Lung (tissue), 12 donors: ENCODE data around the gene SLC7A11. TPM values are rescaled to one million over a fixed set of nuclear protein-coding genes. Genes with fewer than 3 reads are reported as not detected.

Experiments used
- ATAC-seq: fragments of 200-7000 bp; cut with Tn5 transposase; one replicate; pipeline ENCODE4 v1.9.1; 2020; ENCODE audit warnings: moderate number of reproducible peaks; ENCODE audit not compliant: insufficient read depth, low FRiP score
- DNase-seq, 3 donors: peaks; one replicate each; pipeline ENCODE4 v3.0.0-alpha.2; 2013 to 2017
- H3K27ac ChIP-seq, 2 donors: one replicate each; pipeline ENCODE4 v1.5.1; 2013; ENCODE audit warnings: mild to moderate bottlenecking in 2 of 2, moderate library complexity in 2 of 2, control low read depth in 1 of 2, inconsistent platforms in 1 of 2, low read depth in 1 of 2, low read length in 1 of 2
- H3K27me3 ChIP-seq, 3 donors: one replicate each; pipeline ENCODE4 v1.5.1; 2013; ENCODE audit warnings: low read length in 2 of 3; ENCODE audit not compliant: control insufficient read depth in 3 of 3, insufficient read depth in 3 of 3
- H3K36me3 ChIP-seq, 4 donors: one replicate each; pipeline ENCODE4 v1.5.1; 2013; ENCODE audit warnings: low read length in 4 of 4, mild to moderate bottlenecking in 1 of 4, moderate library complexity in 1 of 4; ENCODE audit not compliant: control insufficient read depth in 4 of 4, insufficient read depth in 4 of 4
- H3K4me1 ChIP-seq, 5 donors: one replicate each; pipeline ENCODE4 v1.5.1; 2013; ENCODE audit warnings: low read length in 5 of 5, mild to moderate bottlenecking in 2 of 5, moderate library complexity in 1 of 5; ENCODE audit not compliant: control insufficient read depth in 5 of 5, insufficient read depth in 5 of 5
- H3K4me3 ChIP-seq: one replicate; pipeline ENCODE4 v1.5.1; 2013; ENCODE audit warnings: mild to moderate bottlenecking, control low read depth, moderate library complexity
- H3K9ac ChIP-seq, 2 donors: one replicate each; pipeline ENCODE4 v1.5.1; 2013; ENCODE audit warnings: low read length in 2 of 2, control low read depth in 1 of 2; ENCODE audit not compliant: insufficient read depth in 1 of 2
- H3K9me3 ChIP-seq, 4 donors: one replicate each; pipeline ENCODE4 v1.5.1; 2013; ENCODE audit warnings: low read length in 3 of 4, mild to moderate bottlenecking in 1 of 4, moderate library complexity in 1 of 4; ENCODE audit not compliant: control insufficient read depth in 4 of 4, insufficient read depth in 3 of 4
- CTCF ChIP-seq: IDR thresholded peaks from 2 replicates; pipeline ENCODE4 v1.5.1; 2012; ENCODE audit warnings: mild to moderate bottlenecking; ENCODE audit errors: control extremely low read depth, extremely low read depth
- WGBS, 2 donors: extraction: QIAGEN DNeasy Blood & Tissue Kit; methylation state at CpG; one replicate each; pipeline ENCODE4 v1.1.7; 2013; 5-methylcytosine and 5-hydroxymethylcytosine counted together
- polyA plus RNA-seq, 2 donors: library from polyadenylated mRNA; stranded (reverse); fragments of 200-250 nt; gene quantifications; one replicate each; pipeline ENCODE4 v1.2.1, GENCODE V29; 2013
- total RNA-seq, 2 donors: library from RNA; depleted of rRNA in 1 of 2; stranded (reverse); fragments of >200 nt in 1 of 2; gene quantifications; one replicate each; pipeline ENCODE4 v1.2.1, GENCODE V29; 2014 to 2021
- donor health status: control.
- donor health status: control.
- donor health status: Bipolar disorder and iron deficiency.
- donor health status: healthy.
- donor health status: DM: yes; HTN: yes; CAD: no.

SLC7A11 gene
- total and polyA plus RNA-seq, 4 donors: 2.0 to 6.7 (median 2.9) TPM

GRCh38 chr4:138114434-138114833, 127.7 kb downstream of the SLC7A11 start:
- TF ChIP-seq CTCF: no peak
- Histone ChIP-seq H3K9me3 (no peaks in the 10 kb centered on the region), H3K27me3 (no peaks in the 10 kb centered on the region), H3K27ac (no peak overlapping the region), H3K9ac (no peak overlapping the region), H3K4me3 (no peak overlapping the region), H3K4me1 (no peaks in the 10 kb centered on the region), H3K36me3 (no peaks in the 10 kb centered on the region)
- peak in 2 of 3 donors; percentile 12 to 31 for DNase-seq
- ATAC-seq: no peak
- WGBS, 2 donors: 40 to 48% methylated on average over 1 of the region's 1 CpG
